Type B pancreatic cell (in vitro differentiated cells): ENCODE data around the gene TDRD3. TPM values are rescaled to one million over a fixed set of nuclear protein-coding genes. Genes with fewer than 3 reads are reported as not detected.

Experiments
- DNase-seq: peaks from one replicate; pipeline ENCODE4 v3.0.0; 2021; ENCODE audit warnings: mixed read lengths; ENCODE audit not compliant: unreplicated experiment; ENCODE audit errors: extremely low spot score
- H3K27ac Mint-ChIP-seq: 2 replicates; pipeline ENCODE4 v1.8.0; 2021; ENCODE audit warnings: mild to moderate bottlenecking, mixed read lengths
- H3K27me3 Mint-ChIP-seq: 2 replicates; pipeline ENCODE4 v1.8.0; 2021; ENCODE audit warnings: mixed read lengths
- H3K36me3 Mint-ChIP-seq: 2 replicates; pipeline ENCODE4 v1.8.0; 2021; ENCODE audit warnings: mixed read lengths
- H3K4me1 Mint-ChIP-seq: one replicate; pipeline ENCODE4 v1.8.0; 2021; ENCODE audit warnings: mixed read lengths; ENCODE audit not compliant: unreplicated experiment
- H3K4me3 Mint-ChIP-seq: 2 replicates; pipeline ENCODE4 v1.8.0; 2021; ENCODE audit warnings: mild to moderate bottlenecking, mixed read lengths
- H3K9me3 Mint-ChIP-seq: 2 replicates; pipeline ENCODE4 v1.8.0; 2021; ENCODE audit warnings: mixed read lengths
- total RNA-seq: library from RNA; stranded (reverse); gene quantifications from 2 replicates; pipeline ENCODE4 v1.2.1, GENCODE V29; 2021; ENCODE audit warnings: low replicate concordance
- TF ChIP-seq, protein P1 (sequence below): fragments of 200-600 bp; sonication (generic); conservative IDR thresholded peaks from 2 replicates; pipeline ENCODE4 v1.5.0; 2021; ENCODE audit warnings: antibody characterized with exemption, mild to moderate bottlenecking

TDRD3 gene
- total RNA-seq, 1 donor from 2014 or later: 30.1 TPM

DNA sequence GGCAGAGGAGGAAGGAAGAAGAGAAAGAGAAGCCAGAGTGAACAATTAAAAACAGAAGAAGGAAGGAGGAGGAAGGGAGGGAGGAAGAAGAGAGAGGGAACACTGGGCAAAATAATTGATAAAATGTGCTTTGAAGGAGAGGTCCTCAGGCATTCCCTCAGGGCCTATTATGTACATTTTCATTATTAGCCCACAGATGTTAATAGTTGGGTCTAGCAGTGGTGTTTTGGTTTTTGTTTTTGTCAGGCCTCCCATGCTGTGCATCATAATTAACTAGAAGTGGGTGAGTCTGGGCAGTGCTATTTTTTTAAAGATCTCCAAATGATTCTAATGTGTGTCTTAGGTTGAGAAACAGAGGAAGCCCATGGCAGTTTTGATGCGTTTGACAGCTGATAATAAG lies 178.1 kb downstream of the TDRD3 start:
- Mint-ChIP-seq H3K27ac (no peak overlapping the region), H3K4me1 (peaks cover 30% of the 10 kb centered on the region), H3K27me3 (no peaks in the 10 kb centered on the region), H3K4me3 (no peak overlapping the region), H3K36me3 (peaks cover 12% of the 10 kb centered on the region), H3K9me3 (peaks cover 3% of the 10 kb centered on the region)
- TF ChIP-seq, protein P1, sequence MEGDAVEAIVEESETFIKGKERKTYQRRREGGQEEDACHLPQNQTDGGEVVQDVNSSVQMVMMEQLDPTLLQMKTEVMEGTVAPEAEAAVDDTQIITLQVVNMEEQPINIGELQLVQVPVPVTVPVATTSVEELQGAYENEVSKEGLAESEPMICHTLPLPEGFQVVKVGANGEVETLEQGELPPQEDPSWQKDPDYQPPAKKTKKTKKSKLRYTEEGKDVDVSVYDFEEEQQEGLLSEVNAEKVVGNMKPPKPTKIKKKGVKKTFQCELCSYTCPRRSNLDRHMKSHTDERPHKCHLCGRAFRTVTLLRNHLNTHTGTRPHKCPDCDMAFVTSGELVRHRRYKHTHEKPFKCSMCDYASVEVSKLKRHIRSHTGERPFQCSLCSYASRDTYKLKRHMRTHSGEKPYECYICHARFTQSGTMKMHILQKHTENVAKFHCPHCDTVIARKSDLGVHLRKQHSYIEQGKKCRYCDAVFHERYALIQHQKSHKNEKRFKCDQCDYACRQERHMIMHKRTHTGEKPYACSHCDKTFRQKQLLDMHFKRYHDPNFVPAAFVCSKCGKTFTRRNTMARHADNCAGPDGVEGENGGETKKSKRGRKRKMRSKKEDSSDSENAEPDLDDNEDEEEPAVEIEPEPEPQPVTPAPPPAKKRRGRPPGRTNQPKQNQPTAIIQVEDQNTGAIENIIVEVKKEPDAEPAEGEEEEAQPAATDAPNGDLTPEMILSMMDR: no peak
- no peak for DNase-seq

DNA sequence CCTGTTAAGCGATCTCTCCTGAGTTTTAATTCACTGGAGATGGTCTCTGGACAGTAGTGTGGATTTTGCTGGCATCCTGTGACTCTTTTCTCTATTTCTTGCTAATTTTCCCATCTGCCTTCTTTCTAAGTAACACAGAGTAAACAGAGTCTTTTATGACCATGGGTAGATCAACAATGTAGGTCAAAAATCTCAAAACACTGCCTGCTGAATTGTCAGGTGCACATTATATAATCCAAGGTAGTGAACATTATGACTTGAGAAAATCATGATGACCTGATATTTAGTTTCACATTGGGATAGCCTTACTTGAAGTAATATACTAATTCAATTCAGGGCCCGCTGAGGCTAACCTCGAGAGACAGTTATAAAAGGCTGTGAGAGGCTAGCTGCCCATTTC lies 180.7 kb downstream of the TDRD3 start:
- H3K27ac Mint-ChIP-seq: no peak overlapping the region
- H3K9me3 Mint-ChIP-seq: peaks cover 3% of the 10 kb centered on the region
- peaks cover 12% of the 10 kb centered on the region for H3K36me3 Mint-ChIP-seq
- TF ChIP-seq, protein P1: no peak
- peaks cover 8% of the 10 kb centered on the region for H3K4me1 Mint-ChIP-seq
- DNase-seq: no peak
- no peaks in the 10 kb centered on the region for H3K27me3 Mint-ChIP-seq
- no peak overlapping the region for H3K4me3 Mint-ChIP-seq

DNA sequence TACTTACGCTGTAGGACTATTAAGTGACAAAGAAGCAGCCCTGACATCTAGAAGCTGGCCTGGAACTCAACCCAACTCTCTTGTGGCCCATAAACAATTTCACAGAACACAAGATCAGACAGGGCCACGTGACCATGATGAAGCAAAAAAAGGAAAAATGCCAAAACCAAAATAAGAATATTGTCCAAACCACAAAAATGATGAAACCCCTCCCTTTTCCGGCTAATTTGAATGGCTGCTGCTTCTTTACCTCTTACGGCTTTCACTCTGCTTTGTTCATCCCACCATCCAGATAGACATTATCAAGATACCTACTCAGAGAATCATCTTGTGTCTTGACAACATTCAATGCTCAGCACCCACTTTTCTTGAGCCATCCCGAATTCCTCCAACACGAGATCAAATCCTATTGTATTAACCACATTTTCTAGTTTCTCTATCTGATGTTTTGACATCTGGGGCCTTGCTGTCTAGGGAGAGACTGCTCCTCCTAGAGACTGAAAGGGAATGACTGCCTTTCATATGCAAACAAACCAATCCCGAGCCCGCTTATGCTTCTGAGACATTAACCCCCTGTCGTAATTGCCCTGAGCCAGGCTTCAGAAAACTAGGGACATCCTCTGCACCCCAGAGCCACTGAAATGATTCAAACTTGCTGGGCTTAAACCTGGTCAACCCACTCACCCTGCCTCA lies 186.3 kb downstream of the TDRD3 start:
- no peaks in the 10 kb centered on the region for H3K27me3 Mint-ChIP-seq
- no peak for DNase-seq
- H3K27ac Mint-ChIP-seq: no peak overlapping the region

DNA sequence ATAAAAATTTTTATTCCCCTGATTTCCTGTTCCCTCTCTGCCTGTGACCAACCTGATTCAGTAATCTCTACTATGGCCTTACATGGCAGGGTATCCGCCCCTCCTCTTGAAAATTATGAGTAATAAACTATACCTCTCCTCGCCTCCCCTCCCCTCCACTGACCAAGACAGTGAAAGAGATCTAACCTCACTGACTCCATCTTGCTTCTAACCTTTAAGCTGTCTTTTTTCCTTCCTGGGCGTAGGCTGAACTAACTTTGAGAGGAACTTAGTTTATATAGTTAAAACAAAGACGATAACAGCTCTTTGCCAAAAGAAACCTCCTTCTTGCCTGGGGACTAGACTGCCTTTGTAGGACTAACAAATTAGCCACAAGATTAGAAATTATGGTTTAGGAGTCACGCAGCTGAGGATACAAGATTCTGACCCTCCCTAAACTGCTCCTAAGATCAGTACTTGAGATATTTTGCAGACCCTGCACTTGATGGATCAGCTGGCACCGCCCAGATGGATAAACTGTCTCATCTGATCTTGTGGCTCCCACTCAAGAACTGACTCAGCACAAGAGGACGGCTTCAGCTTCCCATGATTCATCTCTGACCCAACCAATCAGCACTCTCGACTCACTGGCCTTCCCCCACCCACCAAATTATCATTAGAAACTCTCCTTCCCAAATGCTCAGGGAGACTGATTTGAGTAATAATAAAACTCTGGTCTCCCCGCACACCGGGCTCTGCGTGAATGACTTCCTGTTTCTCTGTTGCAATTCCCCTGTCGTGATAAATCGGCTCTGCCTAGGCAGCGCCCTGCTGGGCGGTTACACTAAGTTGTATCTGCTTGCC lies 187.1 kb downstream of the TDRD3 start:
- H3K27me3 Mint-ChIP-seq: no peaks in the 10 kb centered on the region
- no peak overlapping the region for H3K27ac Mint-ChIP-seq
- no peaks in the 10 kb centered on the region for H3K36me3 Mint-ChIP-seq
- DNase-seq: no peak
- peaks cover 12% of the 10 kb centered on the region for H3K4me1 Mint-ChIP-seq
- TF ChIP-seq, protein P1: no peak
- H3K4me3 Mint-ChIP-seq: peak overlapping the region; percentile 61
- peaks cover 4% of the 10 kb centered on the region for H3K9me3 Mint-ChIP-seq

More for the DNA sequence above, 186.3 kb downstream of the TDRD3 start:
- Mint-ChIP-seq H3K36me3 (no peaks in the 10 kb centered on the region), H3K9me3 (peaks cover 6% of the 10 kb centered on the region), H3K4me1 (peaks cover 12% of the 10 kb centered on the region), H3K4me3 (no peak overlapping the region)
- TF ChIP-seq, protein P1: no peak

DNA sequence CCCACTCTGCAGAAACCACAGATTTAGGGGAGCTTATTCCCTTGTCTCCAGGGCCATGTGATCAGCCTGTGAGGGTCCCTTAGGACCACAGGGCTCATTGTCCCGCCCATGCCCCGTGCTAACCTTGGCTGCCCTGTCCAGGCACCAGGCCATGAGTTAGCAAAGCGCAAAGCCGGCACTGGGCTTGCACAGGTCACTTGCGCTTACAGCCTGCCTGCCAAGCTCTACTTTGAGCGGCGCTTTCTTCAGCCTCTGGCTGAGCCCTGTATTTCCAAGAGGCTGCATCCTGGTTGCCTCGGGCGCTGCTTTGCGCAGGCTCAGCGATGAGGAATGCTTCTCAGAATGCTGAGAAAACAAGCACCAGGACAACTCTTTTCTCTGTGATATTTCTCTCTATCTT lies 188.0 kb downstream of the TDRD3 start:
- Mint-ChIP-seq H3K27ac (no peak overlapping the region), H3K27me3 (no peaks in the 10 kb centered on the region), H3K9me3 (peaks cover 4% of the 10 kb centered on the region), H3K4me3 (no peak overlapping the region), H3K4me1 (peaks cover 12% of the 10 kb centered on the region), H3K36me3 (no peaks in the 10 kb centered on the region)
- TF ChIP-seq, protein P1: no peak
- no peak for DNase-seq
